ENCODE data around the gene CD99. TPM values are rescaled to one million over a fixed set of nuclear protein-coding genes. Genes with fewer than 3 reads are reported as not detected.

CD99 gene
- total and polyA plus RNA-seq, 9 of the 15 experiments (the other 6 are each of a cell fraction or from before 2014, with no cell fraction given), result 5.0 to 55.3 (median 34.5) TPM

DNA sequence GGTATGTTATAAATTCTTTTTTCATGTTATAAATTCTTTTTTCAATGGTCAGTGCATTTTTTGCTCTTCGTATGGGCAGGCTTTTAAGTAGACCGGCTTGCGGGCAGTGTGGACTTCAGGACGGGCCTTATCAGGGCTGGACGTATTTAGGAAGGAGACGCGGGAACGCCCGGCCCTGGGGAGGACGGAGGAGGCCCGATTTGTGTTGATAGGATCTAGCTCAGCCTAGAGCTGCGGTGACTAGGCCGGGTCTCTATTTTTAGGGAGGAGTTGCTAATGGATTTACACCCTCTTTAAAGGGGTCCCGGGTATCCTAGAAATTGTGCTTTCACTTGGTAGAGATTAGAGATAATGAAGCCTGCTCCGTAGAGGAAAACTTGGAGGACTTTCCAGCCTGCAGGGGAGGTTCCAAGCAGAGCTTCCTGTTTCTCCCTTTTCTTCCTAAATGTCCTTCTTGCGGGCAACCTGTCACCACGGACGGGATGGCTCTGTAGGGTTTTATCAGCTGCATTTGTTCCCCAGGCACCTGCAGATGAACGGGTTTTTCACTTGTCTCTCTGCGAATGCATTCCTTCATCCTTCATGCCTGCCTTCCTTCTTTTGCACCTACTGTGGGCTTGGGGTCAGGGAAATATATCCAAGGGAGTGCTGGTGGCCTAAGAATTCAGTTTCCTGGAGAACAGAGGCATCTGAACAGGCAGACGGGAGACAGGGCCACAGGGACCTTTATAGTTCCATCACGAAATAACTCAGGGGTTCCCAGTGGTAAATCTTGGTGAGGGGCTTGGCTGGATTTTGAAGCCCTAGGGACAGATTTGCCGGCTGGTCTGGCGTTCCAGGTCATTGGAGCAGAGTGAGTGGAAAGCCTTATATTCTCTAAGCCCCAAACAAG lies 1.4 kb downstream of the CD99 start (continued):
- 0 out of 2 replicates have a peak, but pooled peaks have one; percentile 19 for TF ChIP-seq TEAD4 (IDR thresholded peaks at IDR 0.05; ENCODE audit: low read length)
- TF ChIP-seq TEAD4 (CRISPR knock-in tag; IDR thresholded peaks at IDR 0.05; ENCODE audit: borderline replicate concordance), result no peak
- peak; percentile 97 for TF ChIP-seq ZNF263 (CRISPR knock-in tag; IDR thresholded peaks at IDR 0.05; ENCODE audit: borderline replicate concordance)
- peak; percentile 12 to 97; a peak in 3 of 4 replicates for TF ChIP-seq RCOR1 (IDR thresholded peaks at IDR 0.05; ENCODE audit: borderline replicate concordance in 1 of 2, low read depth in 2 of 2, low read length in 2 of 2)
- 0 out of 2 replicates have a peak, but pooled peaks have one; percentile 16 for TF ChIP-seq SMAD4 (CRISPR knock-in tag; conservative IDR thresholded peaks at IDR 0.05)
- TF ChIP-seq ATF7 (IDR thresholded peaks at IDR 0.05), result no peak
- TF ChIP-seq CTBP1 (IDR thresholded peaks at IDR 0.05; ENCODE audit: borderline replicate concordance), result peak; percentile 13; the same call in 1 of the 2 replicates
- TF ChIP-seq ZNF239 (CRISPR knock-in tag; IDR thresholded peaks at IDR 0.05), result peak; percentile 57
- TF ChIP-seq JUND (IDR thresholded peaks at IDR 0.05; ENCODE audit: borderline replicate concordance, low read depth, low read length), result 0 out of 2 replicates have a peak, but pooled peaks have one; percentile 19
- TF ChIP-seq JUND (tag; IDR thresholded peaks at IDR 0.05; ENCODE audit: borderline replicate concordance, low read depth, low read length), result no peak
- no peak for TF ChIP-seq PTBP1 (IDR thresholded peaks at IDR 0.05; ENCODE audit: low read depth, low read length)
- TF ChIP-seq FOSL1 (tag; conservative IDR thresholded peaks at IDR 0.05), result peak; percentile 24
- no peak for TF ChIP-seq PHF8 (IDR thresholded peaks at IDR 0.05; ENCODE audit: borderline replicate concordance, low read length)
- no peak for TF ChIP-seq ZNF324 (CRISPR knock-in tag; IDR thresholded peaks at IDR 0.05)
- peak; percentile 52 for TF ChIP-seq MEIS2 (IDR thresholded peaks at IDR 0.05; ENCODE audit: partially characterized antibody)
- no peak for TF ChIP-seq MEF2D (tag; conservative IDR thresholded peaks at IDR 0.05; ENCODE audit: low read depth)
- peak; percentile 35; the same call in 1 of the 2 replicates for TF ChIP-seq GATA2 (CRISPR knock-in tag; IDR thresholded peaks at IDR 0.05)
- TF ChIP-seq, protein P1, sequence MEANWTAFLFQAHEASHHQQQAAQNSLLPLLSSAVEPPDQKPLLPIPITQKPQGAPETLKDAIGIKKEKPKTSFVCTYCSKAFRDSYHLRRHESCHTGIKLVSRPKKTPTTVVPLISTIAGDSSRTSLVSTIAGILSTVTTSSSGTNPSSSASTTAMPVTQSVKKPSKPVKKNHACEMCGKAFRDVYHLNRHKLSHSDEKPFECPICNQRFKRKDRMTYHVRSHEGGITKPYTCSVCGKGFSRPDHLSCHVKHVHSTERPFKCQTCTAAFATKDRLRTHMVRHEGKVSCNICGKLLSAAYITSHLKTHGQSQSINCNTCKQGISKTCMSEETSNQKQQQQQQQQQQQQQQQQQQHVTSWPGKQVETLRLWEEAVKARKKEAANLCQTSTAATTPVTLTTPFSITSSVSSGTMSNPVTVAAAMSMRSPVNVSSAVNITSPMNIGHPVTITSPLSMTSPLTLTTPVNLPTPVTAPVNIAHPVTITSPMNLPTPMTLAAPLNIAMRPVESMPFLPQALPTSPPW (CRISPR knock-in tag; IDR thresholded peaks at IDR 0.05), result peak; percentile 39; the same call in 1 of the 2 replicates
- TF ChIP-seq SMARCE1 (IDR thresholded peaks at IDR 0.05), result peak; percentile 16; the same call in 1 of the 2 replicates
- no peak for TF ChIP-seq ZNF143 (CRISPR knock-in tag; IDR thresholded peaks at IDR 0.05)
- no peak for TF ChIP-seq CBX1 (IDR thresholded peaks at IDR 0.05; ENCODE audit: low read depth)
- TF ChIP-seq ZFX (CRISPR knock-in tag; IDR thresholded peaks at IDR 0.05), result peak; percentile 23; the same call in 1 of the 2 replicates
- peak; percentile 40; the same call in 1 of the 2 replicates for TF ChIP-seq CREM (IDR thresholded peaks at IDR 0.05; ENCODE audit: low read depth)
- TF ChIP-seq CBX2 (IDR thresholded peaks at IDR 0.05; ENCODE audit: insufficient read depth, low read length, poor library complexity, severe bottlenecking), result no peak
- peak; percentile 37; the same call in 1 of the 2 replicates for TF ChIP-seq ARID1B (IDR thresholded peaks at IDR 0.05)
- TF ChIP-seq OTX1 (CRISPR knock-in tag; IDR thresholded peaks at IDR 0.05), result no peak
- TF ChIP-seq PHF21A (IDR thresholded peaks at IDR 0.05; ENCODE audit: borderline replicate concordance, low read depth), result peak; percentile 98
- no peak for TF ChIP-seq YY1 (IDR thresholded peaks at IDR 0.05; ENCODE audit: borderline replicate concordance in 1 of 3, control insufficient read depth in 1 of 3, extremely low read depth in 1 of 3, insufficient read depth in 3 of 3, insufficient read length in 1 of 3, insufficient replicate concordance in 2 of 3, low read depth in 1 of 3, low read length in 2 of 3)
